Vagina (tissue), 2 donors: Measurements from ENCODE around the gene ULBP1.
A peak's percentile ranks its signal among the peaks of the same experiment; 100 is the strongest.

ENCODE experiments used
- CTCF ChIP-seq, 3 experiments: fragments of 450-650 bp in 2 of 3; fragments of 200-600 bp in 1 of 3; sonication (generic) in 1 of 3; IDR thresholded peaks; one replicate each; pipeline ENCODE4 v1.5.1; 2017 to 2019; ENCODE audit warnings: antibody characterized with exemption in 3 of 3, mild to moderate bottlenecking in 2 of 3, moderate library complexity in 2 of 3
- POLR2A ChIP-seq, 2 donors: fragments of 450-650 bp; IDR thresholded peaks; one replicate each; pipeline ENCODE4 v1.6.1; 2017; ENCODE audit warnings: antibody characterized with exemption in 2 of 2, mild to moderate bottlenecking in 2 of 2, moderate library complexity in 2 of 2

- TF ChIP-seq CTCF (IDR thresholded peaks at IDR 0.05): peak; percentile 97 to 98 (median 97)
- no peak for TF ChIP-seq POLR2A (IDR thresholded peaks at IDR 0.05)
Observed at GRCh38 chr6:149925974-149926777, 37.6 kb upstream of the ULBP1 start.
